ENCODE data around the gene RAD18.

RAD18 gene

GRCh38 chr3:8884630-8885290 is 78.5 kb downstream of the RAD18 start:
- peaks cover 3% of the 10 kb centered on the region; the same call in 1 of the 2 replicates for H3K36me3 ChIP-seq (ENCODE audit: control insufficient read depth, insufficient read depth, low read length)
- DNase-seq (ENCODE audit: extremely low read depth, insufficient read length), result no peak
- H3K27me3 ChIP-seq (replicated peaks; ENCODE audit: control insufficient read depth, insufficient read depth, low read length), result no peaks in the 10 kb centered on the region
- TF ChIP-seq CTCF (IDR thresholded peaks at IDR 0.05; ENCODE audit: insufficient read depth, low read length, poor library complexity, severe bottlenecking), result no peak
- H3K4me3 ChIP-seq (replicated peaks; ENCODE audit: low read depth, low read length), result no peak overlapping the region

- H3K27me3 ChIP-seq (replicated peaks; ENCODE audit: control insufficient read depth, insufficient read depth, low read length), result no peaks in the 10 kb centered on the region
- no peak for DNase-seq (ENCODE audit: extremely low read depth, insufficient read length)
- peaks cover 5% of the 10 kb centered on the region; the same call in 1 of the 2 replicates for H3K36me3 ChIP-seq (ENCODE audit: control insufficient read depth, insufficient read depth, low read length)
- no peak overlapping the region for H3K4me3 ChIP-seq (replicated peaks; ENCODE audit: low read depth, low read length)
- no peak for TF ChIP-seq CTCF (IDR thresholded peaks at IDR 0.05; ENCODE audit: insufficient read depth, low read length, poor library complexity, severe bottlenecking)
Observed at GRCh38 chr3:8882642-8883041, 80.6 kb downstream of the RAD18 start.

GRCh38 chr3:8882171-8882593 is 81.1 kb downstream of the RAD18 start:
- no peak for DNase-seq (ENCODE audit: extremely low read depth, insufficient read length)

GRCh38 chr3:8879347-8879944 is 83.8 kb downstream of the RAD18 start:
- DNase-seq (ENCODE audit: extremely low read depth, insufficient read length), result no peak
- Histone ChIP-seq H3K4me3 (replicated peaks; ENCODE audit: low read depth, low read length) (no peak overlapping the region), H3K27me3 (replicated peaks; ENCODE audit: control insufficient read depth, insufficient read depth, low read length) (no peaks in the 10 kb centered on the region), H3K36me3 (ENCODE audit: control insufficient read depth, insufficient read depth, low read length) (peaks cover 3% of the 10 kb centered on the region; the same call in 1 of the 2 replicates)
- TF ChIP-seq CTCF (IDR thresholded peaks at IDR 0.05; ENCODE audit: insufficient read depth, low read length, poor library complexity, severe bottlenecking), result no peak

More at GRCh38 chr3:8882171-8882593, 81.1 kb downstream of the RAD18 start:
- no peak for TF ChIP-seq CTCF (IDR thresholded peaks at IDR 0.05; ENCODE audit: insufficient read depth, low read length, poor library complexity, severe bottlenecking)
- no peaks in the 10 kb centered on the region for H3K27me3 ChIP-seq (replicated peaks; ENCODE audit: control insufficient read depth, insufficient read depth, low read length)
- peaks cover 5% of the 10 kb centered on the region; the same call in 1 of the 2 replicates for H3K36me3 ChIP-seq (ENCODE audit: control insufficient read depth, insufficient read depth, low read length)
- H3K4me3 ChIP-seq (replicated peaks; ENCODE audit: low read depth, low read length), result no peak overlapping the region

- Histone ChIP-seq H3K4me3 (replicated peaks; ENCODE audit: low read depth, low read length) (no peak overlapping the region), H3K36me3 (ENCODE audit: control insufficient read depth, insufficient read depth, low read length) (peaks cover 3% of the 10 kb centered on the region; the same call in 1 of the 2 replicates), H3K27me3 (replicated peaks; ENCODE audit: control insufficient read depth, insufficient read depth, low read length) (no peaks in the 10 kb centered on the region)
- no peak for DNase-seq (ENCODE audit: extremely low read depth, insufficient read length)
- no peak for TF ChIP-seq CTCF (IDR thresholded peaks at IDR 0.05; ENCODE audit: insufficient read depth, low read length, poor library complexity, severe bottlenecking)
Observed at GRCh38 chr3:8875836-8876235, 87.4 kb downstream of the RAD18 start.
